ENCODE measurements around the gene ZNF710. TPM values are rescaled to one million over a fixed set of nuclear protein-coding genes. Genes with fewer than 3 reads are reported as not detected.

The ZNF710 gene
- total RNA-seq, 1 donor from 2014 or later = 45.5 TPM

- H3K9me3 Mint-ChIP-seq = no peaks in the 10 kb centered on the region
- CTCF ChIA-PET = interaction anchor here (0.8 to 1.6 kb wide), 6 partner anchors 11 to 201 kb away, joined by 3 to 6 read pairs (median 3); no protein-coding TSS in a partner anchor
- H3K4me1 Mint-ChIP-seq = peaks cover 70% of the 10 kb centered on the region
- peak overlapping the region; percentile 89 for H3K4me3 Mint-ChIP-seq
- ATAC-seq (ENCODE audit: low read depth) = no peak
- H3K36me3 Mint-ChIP-seq (ENCODE audit: low read depth) = no peaks in the 10 kb centered on the region
- no peak for TF ChIP-seq CTCF (IDR thresholded peaks at IDR 0.05)
- peak overlapping the region; percentile 83 for H3K27ac Mint-ChIP-seq
- no peaks in the 10 kb centered on the region for H3K27me3 Mint-ChIP-seq
- intact Hi-C loops (cut with micrococcal nuclease) = no loop called here
- no peak for DNase-seq
- POLR2A ChIA-PET = interaction anchor here (1.0 to 1.6 kb wide), 4 partner anchors 62 to 205 kb away, joined by 3 to 6 read pairs (median 3); partner anchors contain the start of gene AP3S2
Observed at GRCh38 chr15:90099072-90099867, 98.1 kb downstream of the ZNF710 start.

DNA sequence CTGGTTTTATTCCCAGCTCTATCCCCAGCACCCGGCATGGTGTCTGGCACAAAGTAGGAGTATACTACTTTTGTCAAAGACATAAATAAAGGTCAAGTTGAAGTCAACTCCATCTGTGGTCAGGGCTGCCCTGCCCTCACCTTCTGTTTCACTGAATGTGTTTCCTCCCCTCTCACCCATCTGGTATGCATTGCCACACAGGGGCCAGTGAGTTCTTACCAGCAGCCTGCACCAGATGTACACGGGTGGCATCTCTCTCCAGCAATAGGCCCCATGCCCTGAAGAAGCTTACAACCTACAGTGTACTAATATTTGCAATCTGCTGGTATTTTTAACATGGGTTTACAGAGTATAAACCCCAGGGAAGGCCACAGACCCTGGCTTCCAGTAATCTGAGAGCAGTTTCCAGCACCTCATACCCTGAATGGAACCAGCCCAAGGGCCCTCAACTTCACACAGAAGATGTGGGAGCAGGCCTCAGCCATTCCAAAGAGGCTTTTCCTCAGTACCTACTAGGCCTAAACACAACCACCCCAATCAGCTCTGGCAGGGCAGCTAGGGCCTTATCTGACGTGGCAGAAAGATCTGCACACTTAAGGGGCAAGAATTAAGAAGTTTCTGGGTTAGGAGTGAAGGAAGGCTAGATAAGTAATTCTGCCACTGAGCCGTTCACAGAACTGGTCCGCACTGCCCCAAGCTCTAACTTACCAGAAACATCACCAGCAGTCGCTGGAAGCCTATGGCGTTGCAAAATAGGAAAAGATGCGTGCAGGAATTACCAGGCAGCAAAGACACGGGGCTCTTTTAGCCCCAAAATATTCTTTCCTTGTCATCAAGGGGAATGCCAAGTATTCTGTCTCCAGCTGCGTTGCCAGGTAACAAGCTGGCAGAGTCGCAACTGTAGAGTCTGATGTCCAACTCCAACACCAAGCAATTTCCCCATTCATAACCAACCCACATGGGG is 99.0 kb downstream of the ZNF710 start:
- CTCF ChIA-PET = interaction anchor here (0.8 to 1.6 kb wide), 4 partner anchors 15 to 202 kb away, joined by 3 to 6 read pairs (median 4); no protein-coding TSS in a partner anchor
- ATAC-seq (ENCODE audit: low read depth) (no peak), DNase-seq (no peak)
- no peak for TF ChIP-seq CTCF (IDR thresholded peaks at IDR 0.05)
- H3K27ac Mint-ChIP-seq = peak overlapping the region; percentile 83
- H3K4me1 Mint-ChIP-seq = peaks cover 67% of the 10 kb centered on the region
- POLR2A ChIA-PET = interaction anchor here (1.0 to 1.6 kb wide), 5 partner anchors 63 to 495 kb away, joined by 3 to 6 read pairs (median 3); partner anchors contain the start of gene AP3S2
- no peaks in the 10 kb centered on the region for H3K9me3 Mint-ChIP-seq
- H3K4me3 Mint-ChIP-seq = peak overlapping the region; percentile 89
- no peaks in the 10 kb centered on the region for H3K27me3 Mint-ChIP-seq
- intact Hi-C loops (cut with micrococcal nuclease) = loop anchor here (5.0 kb wide), 4 partner anchors 132 to 832 kb away; partner anchors contain the start of genes CIB1, GDPGP1, HDDC3 and IQGAP1
- H3K36me3 Mint-ChIP-seq (ENCODE audit: low read depth) = no peaks in the 10 kb centered on the region

- Mint-ChIP-seq H3K27me3 (peaks cover under 1% of the 10 kb centered on the region), H3K4me1 (peaks cover 58% of the 10 kb centered on the region), H3K4me3 (peak overlapping the region; percentile 89), H3K27ac (peak overlapping the region; percentile 83), H3K36me3 (ENCODE audit: low read depth) (no peaks in the 10 kb centered on the region), H3K9me3 (no peaks in the 10 kb centered on the region)
- CTCF ChIA-PET = interaction anchor here (0.7 to 1.6 kb wide), 3 partner anchors 16 to 340 kb away, joined by 3 to 6 read pairs (median 3); no protein-coding TSS in a partner anchor
- intact Hi-C loops (cut with micrococcal nuclease) = loop anchor here (5.0 kb wide), 4 partner anchors 131 to 831 kb away; partner anchors contain the start of genes CIB1, GDPGP1, HDDC3 and IQGAP1
- ATAC-seq (ENCODE audit: low read depth) = peak; percentile 9
- DNase-seq = peak; percentile 34
- no peak for TF ChIP-seq CTCF (IDR thresholded peaks at IDR 0.05)
- POLR2A ChIA-PET = interaction anchor here (0.6 to 1.2 kb wide), 6 partner anchors 30 to 132 kb away, joined by 3 to 5 read pairs (median 4); partner anchors contain the start of gene SEMA4B
Observed at GRCh38 chr15:90101130-90101968, 100.2 kb downstream of the ZNF710 start.

DNA sequence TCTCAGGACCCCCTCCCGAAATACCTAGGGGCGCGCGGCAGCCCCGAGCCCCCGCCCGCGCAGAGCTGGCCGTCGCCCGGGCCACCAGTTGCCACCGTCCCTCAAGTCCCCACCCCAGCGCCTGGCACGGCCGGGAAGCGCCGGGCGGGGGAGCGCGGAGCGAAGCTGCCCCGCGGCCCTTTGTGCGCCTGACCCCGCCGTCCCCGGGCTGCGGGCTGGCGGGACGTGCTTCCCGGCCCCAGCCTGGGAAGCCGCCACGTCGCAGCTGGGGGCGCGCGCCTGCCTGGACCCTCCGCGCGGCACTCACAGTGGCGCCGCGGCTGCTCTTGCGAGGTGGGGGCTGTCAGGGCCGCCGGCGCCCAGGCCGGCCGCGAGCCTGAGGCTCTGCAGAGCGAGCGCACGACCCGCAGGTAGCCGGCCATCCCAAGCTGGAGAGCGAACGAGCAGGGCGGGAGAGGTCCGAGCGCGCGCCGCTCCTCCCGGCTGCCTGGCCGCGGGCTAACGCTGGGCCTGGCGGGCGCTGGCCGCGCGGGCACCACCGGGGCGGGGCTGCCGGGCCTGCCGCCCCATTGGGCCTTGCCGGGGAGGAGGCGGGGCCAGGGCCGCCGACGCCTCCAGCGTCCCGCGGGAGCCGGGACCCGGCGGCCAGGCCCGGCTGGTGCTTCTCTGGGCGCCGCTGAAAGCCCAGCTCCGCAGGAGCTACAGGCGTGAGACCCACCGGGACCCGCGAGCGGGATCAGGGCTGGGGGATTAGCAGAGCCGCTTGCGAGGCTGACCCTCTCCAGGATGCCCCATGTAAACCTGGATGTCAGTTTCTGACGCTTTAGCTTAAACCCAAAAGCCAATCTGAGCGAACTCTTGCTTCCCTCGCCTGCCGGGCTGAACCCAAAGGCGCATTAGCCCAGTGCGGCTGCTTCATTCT is 101.1 kb downstream of the ZNF710 start, which contains the start of gene IDH2:
Gene IDH2 (minus strand): TSS at position 500 of the 922 bp plus-strand sequence. CDS start 78 bp downstream, at position 422.
- DNase-seq (peak; percentile 78), ATAC-seq (ENCODE audit: low read depth) (peak; percentile 88)
- no peaks in the 10 kb centered on the region for H3K9me3 Mint-ChIP-seq
- H3K4me1 Mint-ChIP-seq = peaks cover 50% of the 10 kb centered on the region
- H3K27ac Mint-ChIP-seq = peak within 1 kb of the TSS; percentile 83
- CTCF ChIA-PET = interaction anchor here (0.7 to 1.2 kb wide), 3 partner anchors 15 to 341 kb away, joined by 3 to 4 read pairs (median 3); no protein-coding TSS in a partner anchor
- intact Hi-C loops (cut with micrococcal nuclease) = loop anchor here (5.0 kb wide), 4 partner anchors 130 to 830 kb away; partner anchors contain the start of genes CIB1, GDPGP1, HDDC3 and IQGAP1
- H3K27me3 Mint-ChIP-seq = peaks cover 9% of the 10 kb centered on the region
- no peak for TF ChIP-seq CTCF (IDR thresholded peaks at IDR 0.05)
- peak within 1 kb of the TSS; percentile 89 for H3K4me3 Mint-ChIP-seq
- POLR2A ChIA-PET = interaction anchor here (0.5 to 1.6 kb wide), 10 partner anchors 12 to 329 kb away, joined by 3 to 11 read pairs (median 4); partner anchors contain the start of genes AP3S2 and SEMA4B
- H3K36me3 Mint-ChIP-seq (ENCODE audit: low read depth) = no peaks in the 10 kb centered on the region

All from activated B cell treated with CpG ODN at 0.5 μM for 24 hours (primary cell).